Tibial nerve (tissue), 4 donors: ENCODE measurements around the gene SSR4. TPM values are rescaled to one million over a fixed set of nuclear protein-coding genes. Genes with fewer than 3 reads are reported as not detected.
"Not testable (repeated sequence)": the region's sequence is repeated elsewhere in the genome, so short reads cannot be mapped to it uniquely, and the experiment has no call there.

Experiments used
- DNase-seq, 2 donors: peaks; one replicate each; pipeline ENCODE4 v3.0.0-alpha.2; 2019; ENCODE audit warnings: low spot score in 2 of 2
- H3K27ac ChIP-seq, 4 donors: fragments of 200-600 bp; sonication (generic) in 3 of 4; one replicate each; pipeline ENCODE4 v1.5.1; 2017 to 2019; ENCODE audit warnings: mild to moderate bottlenecking in 1 of 4
- H3K27me3 ChIP-seq, 2 donors: fragments of 200-600 bp; sonication (generic) in 1 of 2; one replicate each; pipeline versions ENCODE4 v1.5.1 to v1.6.0; 2017 to 2019
- H3K36me3 ChIP-seq, 3 donors: fragments of 200-600 bp; sonication (generic); one replicate each; pipeline ENCODE4 v1.5.1; 2018 to 2019
- H3K4me1 ChIP-seq, 4 donors: fragments of 200-600 bp; sonication (generic) in 3 of 4; one replicate each; pipeline ENCODE4 v1.5.1; 2017 to 2019
- H3K4me3 ChIP-seq, 4 donors: fragments of 200-600 bp; sonication (generic) in 3 of 4; one replicate each; pipeline ENCODE4 v1.5.1; 2017 to 2019; ENCODE audit warnings: mild to moderate bottlenecking in 1 of 4, moderate library complexity in 1 of 4
- H3K9me3 ChIP-seq, 4 donors: fragments of 200-600 bp; sonication (generic) in 3 of 4; one replicate each; pipeline ENCODE4 v1.5.1; 2017 to 2019
- CTCF ChIP-seq, 5 experiments: fragments of 200-600 bp in 3 of 5; fragments of 450-650 bp in 2 of 5; sonication (generic) in 3 of 5; IDR thresholded peaks; one replicate each; pipeline ENCODE4 v1.5.1; 2016 to 2019; ENCODE audit warnings: antibody characterized with exemption in 5 of 5, mild to moderate bottlenecking in 3 of 5, moderate library complexity in 2 of 5
- EP300 ChIP-seq, 2 donors: sonication (generic); formaldehyde crosslinking; IDR thresholded peaks; one replicate each; pipeline ENCODE4 v1.6.1; 2017; ENCODE audit warnings: antibody characterized with exemption in 2 of 2, mild to moderate bottlenecking in 1 of 2
- POLR2A ChIP-seq, 2 donors: fragments of 450-650 bp; IDR thresholded peaks; one replicate each; pipeline ENCODE4 v1.6.1; 2017; ENCODE audit warnings: antibody characterized with exemption in 2 of 2, mild to moderate bottlenecking in 2 of 2, moderate library complexity in 2 of 2
- WGBS, 2 donors: methylation state at CpG; one replicate each; pipeline ENCODE4 v1.1.5; 2018; 5-methylcytosine and 5-hydroxymethylcytosine counted together
- total RNA-seq, 4 donors: library from RNA; depleted of rRNA; stranded (reverse); fragments of >200 nt; gene quantifications; one replicate each; pipeline ENCODE4 v1.1.0, GENCODE V29; 2016

SSR4 gene
- total RNA-seq, 4 donors from 2014 or later = 93.6 to 156 (median 131) TPM

DNA sequence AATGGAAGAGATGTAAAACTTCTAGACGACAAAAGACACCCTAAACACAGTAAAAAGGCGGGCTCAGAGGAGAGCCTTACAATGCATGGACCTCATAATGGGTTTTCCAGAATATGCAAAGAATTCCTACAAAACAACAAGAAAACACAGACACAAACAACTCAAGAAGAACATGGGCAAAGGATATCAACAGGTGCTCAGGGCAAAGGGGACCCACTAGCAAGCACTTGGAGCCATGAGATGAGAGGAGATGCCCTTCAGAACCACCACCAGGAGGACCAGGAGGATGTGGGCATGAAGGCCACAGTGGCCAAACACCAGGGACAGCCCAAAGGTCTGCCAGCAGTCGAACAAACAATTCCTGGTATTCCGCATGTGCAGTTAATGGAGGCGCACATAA lies 18.7 kb downstream of the SSR4 start:
- DNase-seq = no peak
- no peaks in the 10 kb centered on the region for H3K4me1 ChIP-seq
- TF ChIP-seq CTCF (IDR thresholded peaks at IDR 0.05) (no peak), EP300 (IDR thresholded peaks at IDR 0.05) (no peak), POLR2A (IDR thresholded peaks at IDR 0.05) (no peak)
- 85 to 98% methylated on average over 5 of the region's 5 CpGs for WGBS, 2 donors
- H3K36me3 ChIP-seq = no peaks in the 10 kb centered on the region
- no peaks in the 10 kb centered on the region for H3K27me3 ChIP-seq
- no peak overlapping the region for H3K4me3 ChIP-seq
- no peaks in the 10 kb centered on the region for H3K9me3 ChIP-seq
- H3K27ac ChIP-seq = no peak overlapping the region

- TF ChIP-seq POLR2A (IDR thresholded peaks at IDR 0.05) = no peak
- no peak for TF ChIP-seq EP300 (IDR thresholded peaks at IDR 0.05)
- no peak for TF ChIP-seq CTCF (IDR thresholded peaks at IDR 0.05)
- H3K36me3 ChIP-seq = no peaks in the 10 kb centered on the region
- 75 to 79% methylated on average over 15 to 19 of the region's 19 CpGs for WGBS, 2 donors
- H3K9me3 ChIP-seq = no peaks in the 10 kb centered on the region
- peaks cover 0 to 10% (median 0%) of the 10 kb centered on the region in 4 donors for H3K4me1 ChIP-seq
- H3K27ac ChIP-seq = no peak overlapping the region
- H3K27me3 ChIP-seq = peaks cover 0 to 13% of the 10 kb centered on the region in 2 donors
- no peak for DNase-seq
- H3K4me3 ChIP-seq = no peak overlapping the region
Observed at GRCh38 chrX:153814591-153815315, 20.3 kb downstream of the SSR4 start.

DNA sequence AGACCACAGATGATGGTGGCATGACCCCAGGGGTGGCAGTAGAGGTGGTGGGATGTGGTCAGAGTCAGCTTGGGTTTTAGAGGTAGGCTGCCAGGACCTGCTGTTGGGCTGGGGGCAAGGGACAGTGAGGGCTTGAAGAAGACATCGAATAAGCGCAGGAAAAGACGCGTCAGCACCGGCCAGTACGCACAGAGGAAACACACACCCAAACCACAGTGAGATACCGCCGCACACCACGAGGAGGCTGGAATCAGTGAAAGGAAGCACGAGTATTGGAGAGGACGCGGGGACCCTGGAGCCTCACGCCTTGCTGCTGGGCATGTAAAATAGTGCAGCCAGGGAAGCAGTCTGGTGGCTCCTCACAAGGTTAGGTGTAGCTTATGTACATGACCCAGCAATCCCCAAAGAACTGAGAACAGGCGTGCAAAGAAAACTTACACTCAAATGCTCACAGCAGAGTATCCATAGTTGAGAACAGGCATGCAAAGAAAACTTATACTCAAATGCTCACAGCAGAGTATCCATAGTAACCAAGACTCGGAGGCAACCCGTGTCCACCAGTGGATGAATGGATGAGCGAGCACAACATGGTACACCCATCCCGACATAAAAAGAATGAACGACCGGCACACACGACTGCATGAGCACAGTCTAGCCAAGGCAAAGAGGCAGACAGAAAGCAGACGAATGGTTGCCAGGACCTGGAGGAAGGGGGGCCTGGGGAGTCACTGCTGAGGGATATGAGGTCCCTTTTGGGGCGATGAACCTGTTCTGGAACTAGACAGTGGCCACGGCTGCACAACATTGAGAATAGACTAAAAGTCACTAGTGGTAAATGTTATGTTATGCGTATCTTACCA lies 22.6 kb downstream of the SSR4 start:
- H3K4me3 ChIP-seq = no peak overlapping the region
- H3K4me1 ChIP-seq = peaks cover 0 to 10% (median 0%) of the 10 kb centered on the region in 4 donors
- no peaks in the 10 kb centered on the region for H3K9me3 ChIP-seq
- no peak overlapping the region for H3K27ac ChIP-seq
- TF ChIP-seq EP300 (IDR thresholded peaks at IDR 0.05) (no peak), CTCF (IDR thresholded peaks at IDR 0.05) (no peak), POLR2A (IDR thresholded peaks at IDR 0.05) (no peak)
- 88 to 89% methylated on average over 25 of the region's 25 CpGs for WGBS, 2 donors
- peaks cover 0 to 16% of the 10 kb centered on the region in 2 donors for H3K27me3 ChIP-seq
- no peak for DNase-seq
- H3K36me3 ChIP-seq = no peaks in the 10 kb centered on the region

DNA sequence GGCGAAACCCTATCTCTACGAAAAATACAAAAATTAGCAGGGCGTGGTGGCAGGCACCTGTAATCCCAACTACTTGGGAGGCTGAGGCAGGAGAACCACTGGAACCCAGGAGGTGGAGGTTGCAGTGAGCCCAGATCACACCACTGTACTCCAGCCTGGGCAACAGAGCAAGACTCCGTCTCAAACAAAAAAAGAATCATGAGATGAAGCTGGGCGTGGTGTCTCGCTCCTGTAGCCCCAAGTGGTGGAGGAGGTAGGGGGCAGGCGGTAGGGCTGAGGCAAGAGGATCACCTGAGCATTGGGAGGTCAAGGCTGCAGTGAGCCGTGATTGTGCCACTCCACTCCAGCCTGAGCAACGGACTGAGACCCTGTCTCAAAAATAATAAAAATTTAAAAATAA lies 23.6 kb downstream of the SSR4 start:
- not testable (repeated sequence) for H3K9me3 ChIP-seq

DNA sequence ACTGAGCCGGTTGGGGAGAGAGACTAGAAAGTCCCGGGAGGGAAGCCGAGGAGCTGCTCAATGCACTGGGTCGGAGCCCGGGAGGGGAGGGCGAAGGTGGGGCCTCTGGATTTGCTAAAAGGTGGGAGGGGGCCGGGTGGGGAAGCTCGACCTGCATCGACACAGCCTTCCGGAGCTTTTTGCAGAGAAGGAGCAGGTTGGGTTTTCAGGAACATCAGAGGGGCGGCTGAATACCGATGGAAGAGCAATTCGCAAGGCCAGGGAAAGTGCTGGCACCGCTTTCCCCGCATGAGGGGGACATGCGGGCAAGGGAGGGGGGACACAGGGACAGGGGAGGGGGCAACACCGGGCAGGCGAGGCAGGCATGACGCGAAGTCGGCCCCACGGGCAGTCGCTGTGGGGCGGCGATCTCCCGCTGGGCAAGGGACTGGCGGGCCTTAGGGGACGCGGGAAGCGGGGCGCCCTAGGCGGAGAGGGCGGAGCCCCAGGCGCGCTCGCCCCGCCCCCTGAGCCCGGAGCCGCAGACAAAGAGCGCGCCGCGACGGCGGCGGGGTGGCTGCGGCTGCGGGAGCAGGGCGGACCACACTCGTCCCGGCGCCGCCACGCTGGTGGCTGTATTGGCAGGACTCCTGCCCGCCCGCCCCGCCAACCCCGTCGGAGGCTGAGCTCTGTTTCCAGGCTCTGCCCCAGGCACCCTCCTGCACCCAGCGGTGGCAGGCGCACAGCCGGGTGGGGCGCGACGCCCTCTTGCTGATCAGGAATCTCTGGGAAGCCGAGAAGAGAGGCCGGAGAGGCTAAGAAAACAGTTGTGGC lies 24.3 kb downstream of the SSR4 start:
- Histone ChIP-seq H3K27ac (peak overlapping the region in 2 of 4 donors; percentile 8 to 56), H3K9me3 (no peaks in the 10 kb centered on the region), H3K36me3 (no peaks in the 10 kb centered on the region), H3K4me3 (peak overlapping the region; percentile 28 to 53 (median 31)), H3K27me3 (peaks cover 0 to 20% of the 10 kb centered on the region in 2 donors), H3K4me1 (peaks cover 0 to 10% (median 0%) of the 10 kb centered on the region in 4 donors)
- no peak for TF ChIP-seq CTCF (IDR thresholded peaks at IDR 0.05)
- no peak for TF ChIP-seq EP300 (IDR thresholded peaks at IDR 0.05)
- no peak for TF ChIP-seq POLR2A (IDR thresholded peaks at IDR 0.05)
- DNase-seq = no peak
- 20 to 22% methylated on average over 15 to 39 of the region's 67 CpGs for WGBS, 2 donors

More for the DNA sequence above, 23.6 kb downstream of the SSR4 start:
- Histone ChIP-seq H3K27me3 (peaks cover 0 to 16% of the 10 kb centered on the region in 2 donors), H3K4me1 (peaks cover 0 to 10% (median 0%) of the 10 kb centered on the region in 4 donors)
- not testable (repeated sequence) for H3K27ac ChIP-seq, H3K4me3 ChIP-seq, DNase-seq, H3K36me3 ChIP-seq
- WGBS, 2 donors = 93% methylated on average over 8 to 9 of the region's 9 CpGs
